Esophagus squamous epithelium (tissue), 5 donors: ENCODE data around the gene MRPL9. TPM values are rescaled to one million over a fixed set of nuclear protein-coding genes. Genes with fewer than 3 reads are reported as not detected.

Experiments used
- DNase-seq: peaks from one replicate; lab custom pipeline; 2025; lab: John Stamatoyannopoulos, UW
- H3K27ac ChIP-seq, 4 donors: fragments of 200-600 bp; sonication (generic); one replicate each; pipeline ENCODE4 v1.5.1; 2016 to 2019; ENCODE audit warnings: mild to moderate bottlenecking in 1 of 4
- H3K27me3 ChIP-seq, 4 donors: fragments of 200-600 bp; sonication (generic); 1 replicate in 3 of 4; 2 replicates in 1 of 4; pipeline versions ENCODE4 v1.5.1 to v1.6.0; 2017 to 2021; ENCODE audit warnings: antibody characterized with exemption in 1 of 4
- H3K36me3 ChIP-seq, 3 donors: fragments of 200-600 bp; sonication (generic); one replicate each; pipeline ENCODE4 v1.5.1; 2016 to 2019
- H3K4me1 ChIP-seq, 3 donors: fragments of 200-600 bp; sonication (generic); one replicate each; pipeline ENCODE4 v1.5.1; 2017 to 2019
- H3K4me3 ChIP-seq, 4 donors: fragments of 200-600 bp; sonication (generic); 1 replicate in 3 of 4; 2 replicates in 1 of 4; pipeline ENCODE4 v1.5.1; 2016 to 2019; ENCODE audit warnings: mild to moderate bottlenecking in 2 of 4, moderate library complexity in 1 of 4
- H3K9me3 ChIP-seq, 3 donors: fragments of 200-600 bp; sonication (generic); one replicate each; pipeline ENCODE4 v1.5.1; 2016 to 2019
- POLR2A ChIP-seq, 4 donors: fragments of 450-650 bp; IDR thresholded peaks; one replicate each; pipeline ENCODE4 v1.6.1; 2017; ENCODE audit warnings: antibody characterized with exemption in 4 of 4, mild to moderate bottlenecking in 4 of 4, moderate library complexity in 3 of 4
- WGBS, 2 donors: methylation state at CpG; one replicate each; pipeline ENCODE4 v1.1.5; 2018; 5-methylcytosine and 5-hydroxymethylcytosine counted together
- intact Hi-C: fragments of 100-400 bp; cut with DNase I; formaldehyde crosslinking; loops from one replicate; pipeline ENCODE4 v1.15.0; 2022
- total RNA-seq, 4 donors: library from RNA; depleted of rRNA; stranded (reverse); fragments of >200 nt; gene quantifications; one replicate each; pipeline ENCODE4 v1.1.0, GENCODE V29; 2016
- TF ChIP-seq, protein P1 (sequence below), 6 experiments: fragments of 450-650 bp in 4 of 6; fragments of 200-600 bp in 2 of 6; sonication (generic) in 2 of 6; IDR thresholded peaks; one replicate each; pipeline ENCODE4 v1.5.1; 2016 to 2019; ENCODE audit warnings: antibody characterized with exemption in 6 of 6, mild to moderate bottlenecking in 4 of 6, moderate library complexity in 4 of 6
- donor health status: DM: yes; HTN: yes; CAD: no.

The MRPL9 gene
- total RNA-seq, 4 donors from 2014 or later = 49.1 to 56.3 (median 52.6) TPM

DNA sequence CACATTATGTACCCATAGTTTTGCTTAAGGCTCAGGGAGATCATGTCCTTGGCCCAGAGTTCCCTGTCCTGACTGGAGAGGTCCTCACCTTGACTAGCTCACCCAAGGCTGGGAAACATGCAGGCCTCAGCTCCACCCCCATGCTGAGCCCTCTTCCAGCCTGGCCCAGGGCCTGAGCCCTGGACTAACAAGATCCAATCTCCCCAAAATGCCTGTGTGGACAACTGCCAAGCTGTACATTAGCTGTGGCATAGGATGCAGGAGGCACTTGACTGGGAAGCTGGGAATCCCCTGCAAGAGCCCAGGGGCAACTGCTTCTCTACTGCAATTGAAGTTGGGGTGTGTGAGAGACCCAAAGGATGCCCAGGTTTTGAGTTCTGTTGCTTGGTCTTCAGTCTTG, 39.9 kb upstream of the MRPL9 start:
- Histone ChIP-seq H3K9me3 (no peaks in the 10 kb centered on the region), H3K4me3 (no peak overlapping the region), H3K4me1 (no peaks in the 10 kb centered on the region), H3K36me3 (peaks cover 0 to 5% (median 0%) of the 10 kb centered on the region in 3 donors), H3K27me3 (peaks cover 0 to 69% (median 0%) of the 10 kb centered on the region in 4 donors), H3K27ac (no peak overlapping the region)
- DNase-seq = no peak
- TF ChIP-seq, protein P1, sequence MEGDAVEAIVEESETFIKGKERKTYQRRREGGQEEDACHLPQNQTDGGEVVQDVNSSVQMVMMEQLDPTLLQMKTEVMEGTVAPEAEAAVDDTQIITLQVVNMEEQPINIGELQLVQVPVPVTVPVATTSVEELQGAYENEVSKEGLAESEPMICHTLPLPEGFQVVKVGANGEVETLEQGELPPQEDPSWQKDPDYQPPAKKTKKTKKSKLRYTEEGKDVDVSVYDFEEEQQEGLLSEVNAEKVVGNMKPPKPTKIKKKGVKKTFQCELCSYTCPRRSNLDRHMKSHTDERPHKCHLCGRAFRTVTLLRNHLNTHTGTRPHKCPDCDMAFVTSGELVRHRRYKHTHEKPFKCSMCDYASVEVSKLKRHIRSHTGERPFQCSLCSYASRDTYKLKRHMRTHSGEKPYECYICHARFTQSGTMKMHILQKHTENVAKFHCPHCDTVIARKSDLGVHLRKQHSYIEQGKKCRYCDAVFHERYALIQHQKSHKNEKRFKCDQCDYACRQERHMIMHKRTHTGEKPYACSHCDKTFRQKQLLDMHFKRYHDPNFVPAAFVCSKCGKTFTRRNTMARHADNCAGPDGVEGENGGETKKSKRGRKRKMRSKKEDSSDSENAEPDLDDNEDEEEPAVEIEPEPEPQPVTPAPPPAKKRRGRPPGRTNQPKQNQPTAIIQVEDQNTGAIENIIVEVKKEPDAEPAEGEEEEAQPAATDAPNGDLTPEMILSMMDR (IDR thresholded peaks at IDR 0.05) = no peak
- TF ChIP-seq POLR2A (IDR thresholded peaks at IDR 0.05) = no peak
- intact Hi-C loops = no loop called here

DNA sequence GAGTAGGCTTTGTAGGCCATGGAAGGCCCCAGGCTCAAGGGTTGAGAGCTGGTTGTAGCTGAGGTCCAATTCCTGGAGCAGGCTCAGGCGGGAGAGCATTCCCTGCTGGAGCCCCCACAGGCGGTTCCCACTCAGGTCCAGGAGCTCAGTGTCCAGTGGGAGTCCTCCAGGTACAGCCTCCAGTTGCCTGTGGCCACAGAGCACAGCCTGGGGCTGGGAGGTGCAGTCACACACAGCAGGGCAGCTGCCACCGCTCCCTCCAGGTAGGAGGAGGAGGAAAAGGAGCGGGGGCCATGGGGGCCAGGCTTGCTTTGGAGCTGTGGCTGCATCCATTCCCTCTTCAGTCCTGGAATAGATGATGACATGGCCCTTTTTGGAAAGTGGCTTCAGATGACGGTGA, 39.1 kb upstream of the MRPL9 start:
- H3K4me1 ChIP-seq = no peaks in the 10 kb centered on the region
- no peaks in the 10 kb centered on the region for H3K9me3 ChIP-seq
- intact Hi-C loops = no loop called here
- DNase-seq = no peak
- H3K27ac ChIP-seq = no peak overlapping the region
- peaks cover 0 to 4% (median 0%) of the 10 kb centered on the region in 3 donors for H3K36me3 ChIP-seq
- WGBS, 2 donors = 100% methylated on average over 1 of the region's 5 CpGs
- TF ChIP-seq POLR2A (IDR thresholded peaks at IDR 0.05) = no peak
- TF ChIP-seq, protein P1 (IDR thresholded peaks at IDR 0.05) = no peak
- no peak overlapping the region for H3K4me3 ChIP-seq
- H3K27me3 ChIP-seq = peaks cover 0 to 69% (median 0%) of the 10 kb centered on the region in 4 donors

DNA sequence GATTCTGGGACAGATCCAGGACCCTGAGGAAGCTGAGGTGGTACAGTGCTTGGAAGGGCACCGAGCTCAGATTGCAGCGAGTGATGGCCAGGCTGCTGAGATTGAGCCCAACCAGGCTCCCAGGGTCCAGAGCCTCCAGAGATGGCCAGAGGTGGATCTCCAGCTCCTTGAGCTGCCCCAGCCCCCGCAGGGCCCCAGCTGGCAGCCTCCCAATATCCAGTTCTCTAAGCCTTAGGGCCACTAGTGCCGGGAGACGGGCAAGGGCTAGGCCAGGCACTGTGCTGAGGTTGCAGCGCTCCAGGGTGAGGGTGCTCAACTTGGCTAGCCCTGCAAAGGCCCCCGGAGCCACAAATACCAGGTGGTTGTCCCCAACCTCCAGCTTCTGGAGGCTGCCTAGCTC, 38.5 kb upstream of the MRPL9 start:
- WGBS, 2 donors = no CpG with 5 or more reads among the region's 7 CpGs
- intact Hi-C loops = no loop called here
- DNase-seq = no peak
- no peaks in the 10 kb centered on the region for H3K36me3 ChIP-seq
- H3K4me1 ChIP-seq = no peaks in the 10 kb centered on the region
- no peaks in the 10 kb centered on the region for H3K9me3 ChIP-seq
- TF ChIP-seq, protein P1 (IDR thresholded peaks at IDR 0.05) = no peak
- H3K27ac ChIP-seq = no peak overlapping the region
- H3K4me3 ChIP-seq = no peak overlapping the region
- peaks cover 0 to 69% (median 0%) of the 10 kb centered on the region in 4 donors for H3K27me3 ChIP-seq

DNA sequence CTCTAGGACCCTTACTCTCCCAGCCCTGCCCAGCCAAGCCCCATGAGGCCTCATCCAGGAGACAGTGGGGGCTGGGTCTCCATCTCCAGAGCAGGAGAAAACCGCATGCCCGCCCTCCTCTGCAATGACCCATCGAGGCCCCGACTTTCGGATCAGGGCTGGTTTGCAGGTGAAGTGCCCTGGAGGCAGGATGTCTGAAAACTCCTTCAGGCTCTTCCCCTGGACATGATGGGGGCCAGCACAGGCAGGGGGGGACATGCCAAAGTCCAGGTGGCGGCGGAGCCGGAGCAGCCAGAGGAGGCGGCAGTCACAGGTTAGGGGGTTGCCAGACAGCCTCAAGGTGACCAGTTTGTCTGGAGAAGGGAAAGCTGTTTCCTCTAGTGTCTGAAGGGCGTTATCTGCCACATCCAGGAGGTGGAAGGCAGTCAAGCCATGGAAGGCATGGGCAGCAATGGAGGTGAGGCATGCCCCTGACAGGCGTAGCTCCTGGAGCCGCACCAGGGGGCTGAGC, 38.1 kb upstream of the MRPL9 start:
- TF ChIP-seq POLR2A (IDR thresholded peaks at IDR 0.05) = no peak
- intact Hi-C loops = no loop called here
- Histone ChIP-seq H3K27me3 (peaks cover 0 to 69% (median 0%) of the 10 kb centered on the region in 4 donors), H3K4me3 (no peak overlapping the region), H3K36me3 (no peaks in the 10 kb centered on the region), H3K9me3 (no peaks in the 10 kb centered on the region), H3K4me1 (no peaks in the 10 kb centered on the region), H3K27ac (no peak overlapping the region)
- DNase-seq = no peak
- WGBS, 2 donors = 100% methylated on average over 1 of the region's 12 CpGs; no CpG with 5 or more reads in 1 of the 2 donors

DNA sequence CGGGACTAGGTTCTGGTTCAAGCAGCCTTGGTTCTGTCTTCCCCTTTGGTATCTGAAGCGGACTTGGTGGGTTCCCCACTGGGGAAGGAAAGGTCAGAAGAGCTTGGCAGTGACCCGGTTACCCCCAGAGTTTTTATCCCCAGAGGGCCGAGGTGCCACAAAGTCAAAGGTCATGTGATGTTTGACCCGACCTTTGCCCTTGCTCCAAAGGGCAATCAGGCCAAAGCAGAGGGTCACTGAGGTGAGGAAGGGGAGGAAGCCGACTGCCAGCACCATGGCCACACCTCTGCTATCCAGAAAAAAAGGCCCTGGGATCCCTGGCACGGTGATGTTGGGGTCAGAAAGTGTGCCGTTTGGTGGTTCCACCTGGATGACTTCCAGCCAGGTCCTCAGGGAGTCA, 37.5 kb upstream of the MRPL9 start:
- peaks cover 0 to 69% (median 0%) of the 10 kb centered on the region in 4 donors for H3K27me3 ChIP-seq

More for the DNA sequence above, 37.5 kb upstream of the MRPL9 start:
- intact Hi-C loops = no loop called here
- H3K4me3 ChIP-seq = no peak overlapping the region
- H3K27ac ChIP-seq = no peak overlapping the region
- TF ChIP-seq, protein P1 (IDR thresholded peaks at IDR 0.05) = no peak
- no peak for TF ChIP-seq POLR2A (IDR thresholded peaks at IDR 0.05)
- no peaks in the 10 kb centered on the region for H3K4me1 ChIP-seq
- H3K36me3 ChIP-seq = no peaks in the 10 kb centered on the region
- WGBS, 2 donors = 52 to 80% methylated on average over 2 to 4 of the region's 8 CpGs
- no peak for DNase-seq
- H3K9me3 ChIP-seq = no peaks in the 10 kb centered on the region
